Effector CD8-positive, alpha-beta T cell (primary cell): Measurements from ENCODE around the gene THADA.
"Not testable (repeated sequence)": the region's sequence is repeated elsewhere in the genome, so short reads cannot be mapped to it uniquely, and the experiment has no call there.

ENCODE experiments used
- DNase-seq: peaks from one replicate; lab custom pipeline; 2025; lab: John Stamatoyannopoulos, UW
- total RNA-seq, 4 experiments: gene quantifications; one replicate each; lab custom pipeline; 2026; lab: John Stamatoyannopoulos, UW

The THADA gene
- total RNA-seq = 85.8 to 100.0 (median 92.9) reads per million in 4 experiments

GRCh38 chr2:43595603-43596412 lies at the start of gene THADA:
Gene THADA, minus strand, starts transcription at chr2:43596038. Its CDS starts 3,646 bp downstream, at chr2:43592392.
- peak; percentile 89 for DNase-seq

GRCh38 chr2:43643680-43644079 lies 47.8 kb upstream of the THADA start:
- no peak for DNase-seq

- DNase-seq = no peak
These were observed 46.5 kb upstream of the THADA start for GRCh38 chr2:43642363-43642762.

GRCh38 chr2:43637030-43637803 lies 41.4 kb upstream of the THADA start, which contains the start of gene PLEKHH2:
Gene PLEKHH2, plus strand, starts transcription at chr2:43637260. Its CDS starts 7,414 bp downstream, at chr2:43644674.
- DNase-seq = peak; percentile 79

- DNase-seq = no peak
These were observed 40.8 kb upstream of the THADA start for GRCh38 chr2:43636621-43637020.

- not testable (repeated sequence) for DNase-seq
These were observed 40.3 kb upstream of the THADA start for GRCh38 chr2:43636153-43636552.

- no peak for DNase-seq
These were observed 38.9 kb upstream of the THADA start for GRCh38 chr2:43634604-43635306.

GRCh38 chr2:43631618-43632317 lies 35.9 kb upstream of the THADA start:
- DNase-seq = no peak

GRCh38 chr2:43622931-43623451 lies 27.2 kb upstream of the THADA start:
- no peak for DNase-seq

GRCh38 chr2:43619511-43619910 lies 23.7 kb upstream of the THADA start:
- DNase-seq = no peak

- no peak for DNase-seq
These were observed 21.3 kb upstream of the THADA start for GRCh38 chr2:43616967-43617680.

GRCh38 chr2:43612944-43613343 lies 17.1 kb upstream of the THADA start:
- DNase-seq = no peak

GRCh38 chr2:43611987-43612894 lies 16.4 kb upstream of the THADA start:
- DNase-seq = peak; percentile 49

GRCh38 chr2:43610361-43610760 lies 14.5 kb upstream of the THADA start:
- DNase-seq = no peak

GRCh38 chr2:43609290-43609918 lies 13.6 kb upstream of the THADA start:
- DNase-seq = no peak

- no peak for DNase-seq
These were observed 10.0 kb upstream of the THADA start for GRCh38 chr2:43605851-43606250.

GRCh38 chr2:43605079-43605655 lies 9.3 kb upstream of the THADA start:
- no peak for DNase-seq

- no peak for DNase-seq
These were observed 8.8 kb upstream of the THADA start for GRCh38 chr2:43604674-43605073.

- not testable (repeated sequence) for DNase-seq
These were observed 4.8 kb upstream of the THADA start for GRCh38 chr2:43600596-43600995.
